Measurements from ENCODE around the gene LMX1A. TPM values are rescaled to one million over a fixed set of nuclear protein-coding genes. Genes with fewer than 3 reads are reported as not detected.

LMX1A gene
- total RNA-seq, 1 donor from 2014 or later = not detected

DNA sequence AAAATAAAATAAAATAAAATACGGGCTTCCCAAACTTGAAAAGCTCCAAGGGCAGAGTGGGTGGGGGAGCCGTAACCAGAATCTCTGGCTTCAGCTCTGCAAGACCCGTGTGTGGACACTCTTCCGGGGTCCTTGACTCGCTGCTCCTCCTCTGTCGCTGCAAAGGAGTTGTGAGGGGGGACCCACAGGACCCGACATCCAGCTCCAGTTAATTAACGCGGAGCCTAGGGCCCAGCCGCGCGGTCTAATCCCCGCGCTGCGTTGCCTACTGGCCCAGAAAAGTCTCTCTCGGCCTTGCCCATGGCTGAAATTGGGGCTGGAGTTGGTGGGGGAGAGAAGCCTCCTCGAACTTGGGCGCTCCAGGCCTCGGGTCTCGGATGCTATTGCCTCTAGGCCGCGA is 1.8 kb downstream of the LMX1A start:
- Mint-ChIP-seq H3K27me3 (ENCODE audit: insufficient read depth) (peaks cover 83% of the 10 kb centered on the region), H3K27ac (no peak overlapping the region), H3K4me3 (no peak overlapping the region), H3K36me3 (ENCODE audit: low read depth) (no peaks in the 10 kb centered on the region), H3K9me3 (no peaks in the 10 kb centered on the region), H3K4me1 (ENCODE audit: low read depth) (no peaks in the 10 kb centered on the region)
- intact Hi-C loops (cut with micrococcal nuclease) = loop anchor here (5.0 kb wide), 1 partner anchor 117 kb away; no protein-coding TSS in a partner anchor
- DNase-seq (ENCODE audit: low spot score) = no peak

DNA sequence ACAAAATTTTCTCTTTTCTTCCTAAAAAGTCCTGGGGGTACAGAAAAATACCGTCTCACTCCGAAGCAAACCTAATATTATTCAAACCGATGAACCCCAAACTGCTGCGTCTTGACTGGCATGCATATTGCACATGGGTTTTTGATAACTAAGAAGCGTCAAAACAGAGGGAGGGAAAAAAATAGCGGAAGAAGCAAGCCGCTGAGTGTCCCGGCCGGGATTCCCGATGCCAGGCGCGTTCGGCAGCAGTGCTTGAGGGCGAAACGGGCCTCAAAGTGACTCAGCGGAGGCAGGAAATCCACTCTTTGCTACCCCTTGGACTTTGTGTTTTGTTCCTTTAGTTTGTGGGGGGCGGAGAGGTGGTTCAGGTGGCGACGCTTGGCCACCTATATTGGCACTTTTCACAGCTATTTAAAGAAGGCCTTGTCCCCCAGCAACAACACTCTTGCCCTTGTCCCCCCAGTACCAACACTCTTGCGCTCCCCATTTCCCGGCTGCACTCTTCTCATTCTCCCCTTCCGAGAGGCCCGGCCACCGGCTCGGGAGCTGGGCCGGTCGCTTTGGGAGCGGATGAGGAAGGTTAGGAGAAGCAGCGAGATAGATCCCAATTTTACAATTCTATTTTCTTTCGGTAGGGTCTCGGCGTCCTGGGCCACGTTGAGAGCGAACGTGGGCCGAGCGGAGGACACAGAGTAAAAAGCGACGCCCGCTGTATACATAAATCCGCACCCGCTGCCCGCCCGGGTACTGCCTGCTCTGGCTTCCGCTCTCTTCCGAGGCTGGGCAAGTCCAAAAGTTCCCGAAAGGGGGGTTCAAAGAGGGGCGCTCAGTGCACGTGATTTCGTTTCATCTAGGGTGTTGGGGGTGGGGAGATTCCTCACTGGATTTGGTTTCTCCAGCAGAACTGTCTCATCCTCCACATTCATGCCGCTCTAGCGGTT is 2.5 kb downstream of the LMX1A start:
- Mint-ChIP-seq H3K36me3 (ENCODE audit: low read depth) (no peaks in the 10 kb centered on the region), H3K9me3 (no peaks in the 10 kb centered on the region), H3K4me1 (ENCODE audit: low read depth) (no peaks in the 10 kb centered on the region), H3K27me3 (ENCODE audit: insufficient read depth) (peaks cover 78% of the 10 kb centered on the region), H3K27ac (peak overlapping the region; percentile 55), H3K4me3 (no peak overlapping the region)
- intact Hi-C loops (cut with micrococcal nuclease) = loop anchor here (5.0 kb wide), 1 partner anchor 117 kb away; no protein-coding TSS in a partner anchor
- no peak for DNase-seq (ENCODE audit: low spot score)

DNA sequence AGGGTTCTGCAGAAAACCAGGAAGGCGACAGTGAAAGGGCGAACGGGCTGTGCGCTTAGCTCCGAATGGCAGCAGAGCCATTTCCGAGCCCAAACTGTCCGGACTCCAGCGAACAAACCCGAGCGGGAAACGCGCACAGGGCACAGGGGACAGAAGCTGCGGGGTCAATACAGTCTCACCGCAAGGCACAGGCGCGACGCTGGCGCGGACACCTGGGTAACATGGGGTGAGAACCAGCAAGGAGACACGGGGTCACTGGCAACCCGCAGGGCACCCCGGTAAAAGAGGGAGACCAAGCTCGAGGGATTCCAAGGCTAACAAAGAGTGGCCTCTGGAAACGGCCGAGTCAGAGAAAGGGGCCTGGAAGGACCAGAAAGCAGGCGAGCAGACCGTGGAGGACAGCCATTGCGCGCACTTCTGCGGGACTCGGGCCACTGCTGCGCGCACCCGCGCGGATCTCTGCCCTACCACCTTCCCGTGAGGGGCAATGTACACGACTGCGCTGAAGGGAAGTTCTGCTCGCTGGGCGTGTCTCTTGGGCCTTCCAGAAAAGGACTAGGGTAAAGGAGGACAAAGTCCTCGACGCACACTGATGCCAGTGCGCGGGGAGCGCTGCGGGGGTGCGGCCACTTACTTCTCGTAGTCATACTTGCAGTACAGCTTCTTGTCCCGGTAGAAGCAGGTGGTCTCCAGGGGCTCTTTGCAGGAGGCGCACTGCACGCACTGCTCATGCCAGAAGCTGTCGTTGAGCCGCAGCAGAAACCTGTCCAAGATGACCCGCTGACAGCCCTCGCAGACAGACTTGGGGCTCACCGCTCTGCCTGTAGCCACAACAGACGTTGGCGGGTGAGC is 3.8 kb downstream of the LMX1A start:
- H3K27me3 Mint-ChIP-seq (ENCODE audit: insufficient read depth) = peaks cover 75% of the 10 kb centered on the region
- H3K4me1 Mint-ChIP-seq (ENCODE audit: low read depth) = no peaks in the 10 kb centered on the region
- intact Hi-C loops (cut with micrococcal nuclease) = loop anchor here (5.0 kb wide), 1 partner anchor 115 kb away; no protein-coding TSS in a partner anchor

DNA sequence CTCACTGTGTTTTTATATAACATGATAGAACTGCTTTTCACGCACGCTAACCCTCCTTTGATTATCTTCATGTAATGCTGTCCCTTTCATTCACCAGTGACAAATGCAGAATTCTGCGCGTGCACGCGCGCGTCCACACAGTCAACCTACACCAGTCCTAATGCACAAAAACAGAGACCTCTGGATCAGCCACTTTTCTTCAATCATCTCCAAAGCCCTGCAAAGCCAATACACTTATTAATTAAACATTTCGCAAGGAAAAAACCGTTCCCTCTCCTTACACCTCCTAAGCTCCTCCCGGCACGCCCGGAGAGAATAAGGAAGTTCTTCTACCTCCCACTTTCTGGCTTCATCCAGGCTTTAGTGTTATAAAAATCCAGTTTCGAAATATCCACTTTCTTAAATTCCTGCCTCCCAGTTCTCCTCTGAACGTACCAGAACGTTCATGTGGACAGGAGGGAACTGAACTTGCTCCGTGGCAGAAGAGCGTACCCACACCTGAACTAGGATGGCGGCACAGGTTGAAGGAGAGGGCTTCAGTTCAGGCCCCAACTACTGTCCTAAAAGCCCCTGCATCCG is 4.6 kb downstream of the LMX1A start:
- no peak overlapping the region for H3K4me3 Mint-ChIP-seq
- H3K4me1 Mint-ChIP-seq (ENCODE audit: low read depth) = no peaks in the 10 kb centered on the region
- no peak overlapping the region for H3K27ac Mint-ChIP-seq
- H3K9me3 Mint-ChIP-seq = no peaks in the 10 kb centered on the region
- intact Hi-C loops (cut with micrococcal nuclease) = loop anchor here (5.0 kb wide), 1 partner anchor 115 kb away; no protein-coding TSS in a partner anchor
- DNase-seq (ENCODE audit: low spot score) = no peak
- peaks cover 72% of the 10 kb centered on the region for H3K27me3 Mint-ChIP-seq (ENCODE audit: insufficient read depth)
- H3K36me3 Mint-ChIP-seq (ENCODE audit: low read depth) = no peaks in the 10 kb centered on the region

More for the DNA sequence above, 3.8 kb downstream of the LMX1A start:
- no peak for DNase-seq (ENCODE audit: low spot score)
- H3K4me3 Mint-ChIP-seq = no peak overlapping the region
- no peaks in the 10 kb centered on the region for H3K36me3 Mint-ChIP-seq (ENCODE audit: low read depth)
- no peak overlapping the region for H3K27ac Mint-ChIP-seq
- H3K9me3 Mint-ChIP-seq = no peaks in the 10 kb centered on the region

DNA sequence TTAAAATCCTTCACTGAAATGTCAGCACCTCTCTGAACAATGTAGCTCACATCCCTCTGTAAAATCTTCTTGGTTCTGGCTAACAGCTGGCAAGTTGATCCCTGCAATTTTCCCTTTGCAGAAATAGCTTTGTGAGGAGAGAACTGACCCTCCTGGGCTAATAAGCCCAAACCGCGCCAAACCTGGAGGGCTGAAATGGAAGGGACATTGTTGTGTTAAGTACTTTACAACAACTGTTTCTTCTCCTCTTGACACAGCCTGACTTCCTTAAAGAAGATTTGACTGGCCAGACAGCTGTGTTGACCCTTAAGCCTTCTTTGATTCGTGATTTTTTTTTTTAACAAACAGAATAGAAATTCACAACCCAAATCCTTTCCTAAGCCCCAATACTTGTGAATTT is 5.7 kb downstream of the LMX1A start:
- Mint-ChIP-seq H3K36me3 (ENCODE audit: low read depth) (no peaks in the 10 kb centered on the region), H3K27ac (no peak overlapping the region), H3K4me3 (no peak overlapping the region), H3K27me3 (ENCODE audit: insufficient read depth) (peaks cover 72% of the 10 kb centered on the region), H3K4me1 (ENCODE audit: low read depth) (no peaks in the 10 kb centered on the region), H3K9me3 (no peaks in the 10 kb centered on the region)
- no peak for DNase-seq (ENCODE audit: low spot score)
- intact Hi-C loops (cut with micrococcal nuclease) = loop anchor here (5.0 kb wide), 1 partner anchor 114 kb away; no protein-coding TSS in a partner anchor

DNA sequence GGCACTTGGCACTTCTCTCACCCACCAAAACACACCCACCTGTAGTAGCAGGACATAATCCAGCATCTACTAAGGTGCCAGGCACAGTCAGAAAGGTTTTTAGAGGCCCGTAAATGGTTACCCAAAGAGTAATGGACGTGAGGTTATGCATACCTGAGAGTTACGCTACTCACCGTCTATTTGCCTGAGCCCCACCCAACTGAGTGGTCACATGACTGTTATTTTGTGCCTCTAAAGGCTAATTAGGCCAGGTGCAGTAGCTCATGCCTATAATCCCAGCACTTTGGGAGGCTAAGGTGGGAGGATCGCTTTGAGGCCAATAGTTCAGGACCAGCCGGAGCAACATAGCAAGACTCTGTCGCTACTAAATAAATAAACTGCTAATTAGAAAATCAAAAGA is 11.0 kb downstream of the LMX1A start:
- intact Hi-C loops (cut with micrococcal nuclease) = no loop called here
- Mint-ChIP-seq H3K9me3 (no peaks in the 10 kb centered on the region), H3K36me3 (ENCODE audit: low read depth) (no peaks in the 10 kb centered on the region), H3K4me3 (no peak overlapping the region), H3K27me3 (ENCODE audit: insufficient read depth) (peaks cover 43% of the 10 kb centered on the region), H3K27ac (no peak overlapping the region), H3K4me1 (ENCODE audit: low read depth) (no peaks in the 10 kb centered on the region)
- no peak for DNase-seq (ENCODE audit: low spot score)

DNA sequence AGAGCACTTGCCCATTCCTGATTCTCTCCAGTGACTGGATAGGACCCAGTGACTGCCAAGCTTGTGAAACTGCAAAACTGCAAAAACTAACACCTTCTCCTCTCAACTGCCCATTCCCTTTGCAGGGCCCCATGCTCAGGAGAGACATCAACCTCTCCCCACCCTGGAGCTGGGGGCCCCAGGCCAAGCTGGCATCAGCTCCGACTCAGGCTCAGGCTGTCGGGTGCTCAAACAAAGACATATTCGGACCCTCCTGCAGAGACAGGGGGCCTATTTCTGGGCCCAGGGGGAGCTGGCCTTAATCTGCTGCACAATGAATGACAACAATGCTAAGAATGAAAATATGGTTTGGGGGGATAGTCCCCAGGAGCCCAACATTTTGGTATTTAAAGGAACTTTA is 11.8 kb downstream of the LMX1A start:
- intact Hi-C loops (cut with micrococcal nuclease) = no loop called here
- no peak for DNase-seq (ENCODE audit: low spot score)
- Mint-ChIP-seq H3K27me3 (ENCODE audit: insufficient read depth) (peaks cover 36% of the 10 kb centered on the region), H3K36me3 (ENCODE audit: low read depth) (no peaks in the 10 kb centered on the region), H3K27ac (no peak overlapping the region), H3K9me3 (no peaks in the 10 kb centered on the region), H3K4me3 (no peak overlapping the region), H3K4me1 (ENCODE audit: low read depth) (no peaks in the 10 kb centered on the region)

DNA sequence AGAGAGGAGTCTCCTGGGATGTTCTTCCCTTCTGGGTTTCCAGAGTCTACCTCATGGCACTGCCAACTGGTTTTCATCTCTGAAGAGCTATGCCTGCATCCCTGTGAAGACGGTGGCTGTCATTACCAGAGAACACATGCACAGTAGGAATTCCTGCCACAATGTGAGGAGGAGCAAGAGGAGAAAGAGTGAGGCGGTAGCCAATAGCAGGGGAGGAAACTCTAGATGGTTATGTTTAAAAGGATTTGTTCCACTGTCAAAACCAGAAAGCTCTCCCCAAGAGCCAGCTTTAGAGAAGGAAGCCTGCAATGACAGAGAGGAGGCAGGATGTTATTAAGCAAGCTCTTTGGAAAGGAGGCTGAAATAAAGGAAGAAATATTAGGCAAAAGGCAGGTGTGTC is 12.3 kb downstream of the LMX1A start:
- H3K4me1 Mint-ChIP-seq (ENCODE audit: low read depth) = no peaks in the 10 kb centered on the region
- peaks cover 36% of the 10 kb centered on the region for H3K27me3 Mint-ChIP-seq (ENCODE audit: insufficient read depth)
- no peaks in the 10 kb centered on the region for H3K9me3 Mint-ChIP-seq
- no peak for DNase-seq (ENCODE audit: low spot score)
- intact Hi-C loops (cut with micrococcal nuclease) = no loop called here
- H3K4me3 Mint-ChIP-seq = no peak overlapping the region
- no peak overlapping the region for H3K27ac Mint-ChIP-seq
- H3K36me3 Mint-ChIP-seq (ENCODE audit: low read depth) = no peaks in the 10 kb centered on the region

DNA sequence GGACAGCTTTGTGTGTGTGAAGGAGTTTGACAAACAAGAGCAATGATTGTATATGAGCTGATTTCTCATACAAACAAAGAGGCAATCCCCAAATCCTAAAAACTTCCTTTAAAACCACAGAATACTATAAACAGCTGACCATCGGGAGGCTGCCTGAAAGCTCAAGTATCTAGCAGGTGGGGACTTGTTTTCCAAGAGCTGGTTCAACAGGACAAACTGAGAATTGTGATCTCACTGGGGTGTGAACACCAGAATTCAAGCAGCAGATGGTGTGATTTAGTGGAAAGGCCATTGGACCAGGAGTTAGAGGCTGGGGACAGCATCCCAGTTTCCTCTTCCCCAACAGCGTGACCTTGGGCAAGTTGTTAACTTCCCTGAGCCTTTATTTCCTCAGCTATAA is 13.9 kb downstream of the LMX1A start:
- DNase-seq (ENCODE audit: low spot score) = no peak
- intact Hi-C loops (cut with micrococcal nuclease) = no loop called here
- Mint-ChIP-seq H3K4me1 (ENCODE audit: low read depth) (no peaks in the 10 kb centered on the region), H3K27me3 (ENCODE audit: insufficient read depth) (peaks cover 25% of the 10 kb centered on the region), H3K9me3 (no peaks in the 10 kb centered on the region), H3K27ac (no peak overlapping the region), H3K4me3 (no peak overlapping the region), H3K36me3 (ENCODE audit: low read depth) (no peaks in the 10 kb centered on the region)

DNA sequence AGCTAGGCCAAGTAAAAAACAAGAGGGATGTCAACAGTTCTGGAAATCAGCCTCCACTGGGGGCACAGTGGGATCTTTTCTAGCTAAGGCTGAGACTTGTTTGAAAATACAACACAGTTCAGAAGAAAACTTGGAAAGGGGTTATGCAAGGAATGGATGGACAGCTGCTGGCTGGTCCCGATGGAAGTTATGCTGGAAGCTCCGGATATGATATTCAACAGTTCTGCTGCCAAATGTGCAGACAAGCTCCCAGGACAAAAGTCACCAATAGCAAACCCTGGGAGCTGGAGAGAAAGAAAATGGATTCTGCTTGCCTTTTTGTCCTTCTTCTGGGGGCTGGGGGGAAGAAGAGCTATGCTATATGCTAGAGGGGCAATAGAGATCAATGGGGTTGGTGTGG is 14.3 kb downstream of the LMX1A start:
- Mint-ChIP-seq H3K27me3 (ENCODE audit: insufficient read depth) (peaks cover 21% of the 10 kb centered on the region), H3K27ac (no peak overlapping the region), H3K36me3 (ENCODE audit: low read depth) (no peaks in the 10 kb centered on the region), H3K9me3 (no peaks in the 10 kb centered on the region), H3K4me3 (no peak overlapping the region), H3K4me1 (ENCODE audit: low read depth) (no peaks in the 10 kb centered on the region)
- intact Hi-C loops (cut with micrococcal nuclease) = no loop called here
- DNase-seq (ENCODE audit: low spot score) = no peak

DNA sequence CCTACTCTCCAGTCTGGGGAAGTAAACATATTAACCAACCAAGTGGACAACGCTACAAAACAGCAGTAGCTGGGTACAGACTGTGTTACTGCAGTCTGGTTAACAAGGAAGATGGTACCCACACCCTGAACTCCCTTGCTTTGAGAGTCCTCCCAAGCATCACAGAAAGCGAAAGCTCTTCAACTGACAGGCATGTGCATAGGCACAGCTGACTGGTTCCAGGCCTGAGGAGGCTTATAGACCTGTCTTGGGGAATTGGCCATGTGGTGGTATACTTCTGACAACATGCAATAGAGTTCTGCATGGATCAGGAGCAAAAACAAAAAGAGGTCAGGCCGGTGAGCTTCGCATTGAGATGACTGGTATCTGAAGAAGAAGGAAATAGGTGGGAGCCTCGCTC is 17.4 kb downstream of the LMX1A start:
- Mint-ChIP-seq H3K9me3 (no peaks in the 10 kb centered on the region), H3K27ac (no peak overlapping the region), H3K4me1 (ENCODE audit: low read depth) (no peaks in the 10 kb centered on the region), H3K36me3 (ENCODE audit: low read depth) (no peaks in the 10 kb centered on the region), H3K4me3 (no peak overlapping the region), H3K27me3 (ENCODE audit: insufficient read depth) (peaks cover 11% of the 10 kb centered on the region)
- no peak for DNase-seq (ENCODE audit: low spot score)
- intact Hi-C loops (cut with micrococcal nuclease) = no loop called here

DNA sequence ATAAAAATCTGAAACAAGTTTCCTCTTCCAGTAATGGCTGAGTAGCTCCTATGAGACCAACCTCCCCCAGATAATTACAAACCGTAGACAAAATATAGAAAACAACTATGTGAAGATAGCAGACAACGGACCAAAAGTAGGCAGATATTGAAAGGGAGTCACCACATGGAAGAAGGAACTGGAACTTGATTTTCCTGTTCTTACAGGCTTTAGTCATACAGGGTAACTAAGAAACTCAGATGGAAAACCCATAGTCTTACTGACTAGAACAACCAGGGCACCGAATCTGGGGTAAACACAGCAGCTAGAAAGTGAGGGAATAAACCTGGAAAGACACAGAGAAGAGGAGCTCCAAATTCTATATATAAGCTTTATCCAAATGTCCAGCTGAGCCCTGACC is 26.0 kb downstream of the LMX1A start:
- no peaks in the 10 kb centered on the region for H3K4me1 Mint-ChIP-seq (ENCODE audit: low read depth)
- no peak overlapping the region for H3K4me3 Mint-ChIP-seq
- DNase-seq (ENCODE audit: low spot score) = no peak
- intact Hi-C loops (cut with micrococcal nuclease) = no loop called here
- no peaks in the 10 kb centered on the region for H3K36me3 Mint-ChIP-seq (ENCODE audit: low read depth)
- no peaks in the 10 kb centered on the region for H3K9me3 Mint-ChIP-seq
- H3K27ac Mint-ChIP-seq = no peak overlapping the region
- peaks cover 4% of the 10 kb centered on the region for H3K27me3 Mint-ChIP-seq (ENCODE audit: insufficient read depth)

All from activated T-helper 1 cell treated with anti-CD3 and anti-CD28 coated beads, Interleukin-12 subunit alpha, Interleukin-12 subunit beta, Interleukin-2, Interleukin-4 antibody, amounts not matched to agents 30 ng/mL and 10 ng/mL and 1 ng/mL, durations not matched to agents 14 hours and 24 hours and 36 hours (primary cell).